IMR-90 (cell line): ENCODE results near the gene PDC. TPM values are rescaled to one million over a fixed set of nuclear protein-coding genes. Genes with fewer than 3 reads are reported as not detected.

ENCODE experiments used
- ATAC-seq: fragments of 200-7000 bp; cut with Tn5 transposase; 2 replicates; pipeline ENCODE4 v1.9.1; 2020; ENCODE audit warnings: low read depth, mild to moderate bottlenecking, moderate library complexity
- BruUV-seq: library from RNA; stranded (reverse); fragments of 400-500 nt; replicated peaks from 2 replicates; lab custom pipeline; 2021; lab: Mats Ljungman, UMichigan
- CTCF ChIA-PET: fragments of 300-600 bp; formaldehyde crosslinking; extraction: SDS; loops from one replicate; lab custom pipeline; 2021; ENCODE audit warnings: antibody characterized with exemption; lab: Yijun Ruan, JAX
- POLR2A ChIA-PET: fragments of 300-600 bp; sonication (Branson Sonifier 250); formaldehyde crosslinking; loops from one replicate; lab custom pipeline; 2022; ENCODE audit warnings: antibody characterized with exemption; ENCODE audit not compliant: unreplicated experiment; lab: Charles Lee
- DNase-seq: peaks from one replicate; pipeline ENCODE4 v3.0.0; 2013
- H2AFZ ChIP-seq: replicated peaks from 2 replicates; pipeline ENCODE3; 2013; ENCODE audit warnings: low read length, mild to moderate bottlenecking; ENCODE audit not compliant: poor library complexity
- H2AK5ac ChIP-seq: 2 replicates; pipeline ENCODE4 v1.6.1; 2013; ENCODE audit warnings: low read depth, low read length, inconsistent platforms
- H2AK9ac ChIP-seq: replicated peaks from 2 replicates; pipeline ENCODE3; 2013; ENCODE audit warnings: mild to moderate bottlenecking, low read depth, low read length, moderate library complexity; ENCODE audit not compliant: poor library complexity
- H2BK120ac ChIP-seq: 2 replicates; pipeline ENCODE4 v1.6.1; 2013; ENCODE audit warnings: low read depth, low read length, inconsistent platforms
- H2BK15ac ChIP-seq: 3 replicates; pipeline ENCODE4 v1.6.1; 2013; ENCODE audit warnings: low read depth, low read length, inconsistent platforms
- H2BK20ac ChIP-seq: 2 replicates; pipeline ENCODE4 v1.6.1; 2013; ENCODE audit warnings: low read depth, mild to moderate bottlenecking, inconsistent platforms, low read length, moderate library complexity
- H2BK5ac ChIP-seq: 2 replicates; pipeline ENCODE4 v1.6.1; 2013; ENCODE audit warnings: mild to moderate bottlenecking, low read depth, low read length, inconsistent platforms; ENCODE audit not compliant: poor library complexity, severe bottlenecking
- H3K14ac ChIP-seq: replicated peaks from 2 replicates; pipeline ENCODE4 v1.6.1; 2013; ENCODE audit warnings: low read depth, low read length, inconsistent platforms
- H3K18ac ChIP-seq: 2 replicates; pipeline ENCODE4 v1.6.1; 2013; ENCODE audit warnings: low read depth, low read length, control low read depth
- H3K23ac ChIP-seq: 2 replicates; pipeline ENCODE4 v1.6.1; 2013; ENCODE audit warnings: low read depth, low read length, inconsistent platforms
- H3K27ac ChIP-seq: 2 replicates; pipeline ENCODE4 v1.5.1; 2013; ENCODE audit warnings: mild to moderate bottlenecking, control low read depth, low read length; ENCODE audit not compliant: insufficient read depth
- H3K27me3 ChIP-seq: 2 replicates; pipeline ENCODE4 v1.6.1; 2013; ENCODE audit warnings: low read length; ENCODE audit not compliant: control insufficient read depth, insufficient read depth
- H3K36me3 ChIP-seq: 2 replicates; pipeline ENCODE4 v1.6.1; 2013; ENCODE audit warnings: low read length, mixed read lengths; ENCODE audit not compliant: control insufficient read depth, insufficient read depth
- H3K4ac ChIP-seq: 2 replicates; pipeline ENCODE4 v1.6.1; 2013; ENCODE audit warnings: low read depth, low read length, inconsistent platforms
- H3K4me1 ChIP-seq: 2 replicates; pipeline ENCODE4 v1.6.1; 2013; ENCODE audit warnings: low read length, mixed read lengths; ENCODE audit not compliant: control insufficient read depth, insufficient read depth
- H3K4me2 ChIP-seq: 2 replicates; pipeline ENCODE4 v1.6.1; 2013; ENCODE audit warnings: low read depth, mild to moderate bottlenecking, control low read depth, low read length, moderate library complexity
- H3K4me3 ChIP-seq: 2 replicates; pipeline ENCODE4 v1.5.1; 2013; ENCODE audit warnings: low read depth, mild to moderate bottlenecking, control low read depth, low read length, moderate library complexity; ENCODE audit not compliant: insufficient read depth
- H3K56ac ChIP-seq: 2 replicates; pipeline ENCODE4 v1.6.1; 2013; ENCODE audit warnings: low read length, inconsistent platforms; ENCODE audit not compliant: insufficient read depth; ENCODE audit errors: extremely low read depth
- H3K79me1 ChIP-seq, 2 experiments: 2 replicates each; pipeline ENCODE4 v1.6.1; 2013; ENCODE audit warnings: low read length in 2 of 2, inconsistent platforms in 1 of 2, low read depth in 1 of 2
- H3K9ac ChIP-seq: 2 replicates; pipeline ENCODE4 v1.6.1; 2013; ENCODE audit warnings: low read depth, low read length, control low read depth
- H3K9me1 ChIP-seq: 2 replicates; pipeline ENCODE4 v1.6.1; 2013; ENCODE audit warnings: low read length, inconsistent platforms; ENCODE audit not compliant: insufficient read depth
- H3K9me3 ChIP-seq: 2 replicates; pipeline ENCODE4 v1.6.1; 2013; ENCODE audit warnings: low read length; ENCODE audit not compliant: control insufficient read depth, insufficient read depth
- H4K20me1 ChIP-seq: 2 replicates; pipeline ENCODE4 v1.6.1; 2013; ENCODE audit warnings: low read length, inconsistent platforms; ENCODE audit not compliant: insufficient read depth
- H4K5ac ChIP-seq: 2 replicates; pipeline ENCODE4 v1.6.1; 2013; ENCODE audit warnings: mild to moderate bottlenecking, low read depth, low read length, control low read depth
- H4K8ac ChIP-seq, 2 experiments: 2 replicates each; pipeline ENCODE4 v1.6.1; 2013; ENCODE audit warnings: low read depth in 2 of 2, low read length in 2 of 2, control low read depth in 1 of 2, inconsistent platforms in 1 of 2
- H4K91ac ChIP-seq: 2 replicates; pipeline ENCODE4 v1.6.1; 2013; ENCODE audit warnings: low read depth, low read length, inconsistent platforms; ENCODE audit not compliant: insufficient read depth
- BHLHE40 ChIP-seq: fragments of 150-350 bp; IDR thresholded peaks from 2 replicates; pipeline ENCODE4 v1.6.1; 2016; ENCODE audit warnings: mild to moderate bottlenecking, low read depth, low read length
- CEBPB ChIP-seq: IDR thresholded peaks from 2 replicates; pipeline ENCODE4 v1.6.1; 2012; ENCODE audit warnings: low read depth, low read length, improper control_type of control experiment
- CHD1 ChIP-seq: IDR thresholded peaks from 2 replicates; pipeline ENCODE4 v1.6.1; 2012; ENCODE audit warnings: low read depth, low read length, improper control_type of control experiment
- FOS ChIP-seq: fragments of 150-350 bp; IDR thresholded peaks from 2 replicates; pipeline ENCODE4 v1.6.1; 2016; ENCODE audit warnings: low read depth, low read length
- MAFK ChIP-seq: IDR thresholded peaks from 2 replicates; pipeline ENCODE4 v1.6.1; 2012; ENCODE audit warnings: low read depth, low read length, improper control_type of control experiment
- MAZ ChIP-seq: IDR thresholded peaks from 2 replicates; pipeline ENCODE4 v1.6.1; 2012; ENCODE audit warnings: low read depth, mild to moderate bottlenecking, low read length, improper control_type of control experiment, moderate library complexity, borderline replicate concordance
- MXI1 ChIP-seq: IDR thresholded peaks from 2 replicates; pipeline ENCODE4 v1.6.1; 2012; ENCODE audit warnings: low read depth, mild to moderate bottlenecking, low read length, moderate library complexity, borderline replicate concordance
- NFE2L2 ChIP-seq: fragments of 150-350 bp; IDR thresholded peaks from 2 replicates; pipeline ENCODE4 v1.6.1; 2016; ENCODE audit warnings: low read depth, mild to moderate bottlenecking, low read length
- POLR2A ChIP-seq: IDR thresholded peaks from 2 replicates; pipeline ENCODE4 v1.6.1; 2012; ENCODE audit warnings: mild to moderate bottlenecking, low read depth, low read length
- RAD21 ChIP-seq: IDR thresholded peaks from 2 replicates; pipeline ENCODE4 v1.6.1; 2012; ENCODE audit warnings: low read length, improper control_type of control experiment
- RCOR1 ChIP-seq: IDR thresholded peaks from 2 replicates; pipeline ENCODE4 v1.6.1; 2012; ENCODE audit warnings: mild to moderate bottlenecking, low read length, improper control_type of control experiment; ENCODE audit not compliant: insufficient replicate concordance
- RFX5 ChIP-seq: IDR thresholded peaks from 2 replicates; pipeline ENCODE4 v1.8.0; 2012; ENCODE audit warnings: low read depth, mild to moderate bottlenecking, low read length, moderate library complexity
- SMC3 ChIP-seq: fragments of 150-350 bp; IDR thresholded peaks from 2 replicates; pipeline ENCODE4 v1.6.1; 2016; ENCODE audit warnings: low read depth, mild to moderate bottlenecking, antibody characterized with exemption, low read length, moderate library complexity
- WGBS, 2 experiments: methylation state at CpG; one replicate each; pipeline versions ENCODE4 v1.1.5 to v1.1.7; 2013; ENCODE audit warnings: missing lambda C conversion rate in 2 of 2; ENCODE audit not compliant: insufficient read length in 1 of 2; ENCODE audit errors: extremely low coverage in 2 of 2; 5-methylcytosine and 5-hydroxymethylcytosine counted together
- dilution Hi-C: fragments of 300-500 bp; cut with HindIII; formaldehyde crosslinking; loops from one replicate; pipeline ENCODE4 v1.14.3; 2018; ENCODE audit warnings: low sequenced_read_pairs; ENCODE audit not compliant: unreplicated experiment
- in situ Hi-C: fragments of 300-500 bp; cut with MboI; formaldehyde crosslinking; loops from 3 replicates; pipeline ENCODE4 v1.14.3; 2019; ENCODE audit warnings: low sequenced_read_pairs, inconsistent platforms, mixed read lengths
- intact Hi-C: fragments of 100-400 bp; cut with micrococcal nuclease; formaldehyde crosslinking; loops from 2 replicates; pipeline ENCODE4 v1.10.0; 2022
- polyA plus RNA-seq, 3 experiments: library from polyadenylated mRNA; depleted of rRNA; stranded (reverse); fragments of >200 nt; gene quantifications; 2 replicates each; pipeline ENCODE4 v1.2.3, GENCODE V29; 2012; ENCODE audit warnings: low replicate concordance in 1 of 3
- total RNA-seq: library from RNA; depleted of rRNA; stranded (reverse); fragments of >200 nt; gene quantifications from 2 replicates; pipeline ENCODE4 v1.2.3, GENCODE V29; 2012
- TF ChIP-seq, protein P1 (sequence below): fragments of 150-350 bp; IDR thresholded peaks from 2 replicates; pipeline ENCODE4 v1.6.1; 2016; ENCODE audit warnings: low read depth, mild to moderate bottlenecking, low read length, moderate library complexity, borderline replicate concordance
- TF ChIP-seq, protein P2 (sequence below): conservative IDR thresholded peaks from 2 replicates; pipeline ENCODE4 v1.5.1; 2012; ENCODE audit warnings: mild to moderate bottlenecking, low read depth, low read length, improper control_type of control experiment

Gene PDC
- total and polyA plus RNA-seq, 2 of the 4 experiments (the other 2 are of a cell fraction): not detected

DNA sequence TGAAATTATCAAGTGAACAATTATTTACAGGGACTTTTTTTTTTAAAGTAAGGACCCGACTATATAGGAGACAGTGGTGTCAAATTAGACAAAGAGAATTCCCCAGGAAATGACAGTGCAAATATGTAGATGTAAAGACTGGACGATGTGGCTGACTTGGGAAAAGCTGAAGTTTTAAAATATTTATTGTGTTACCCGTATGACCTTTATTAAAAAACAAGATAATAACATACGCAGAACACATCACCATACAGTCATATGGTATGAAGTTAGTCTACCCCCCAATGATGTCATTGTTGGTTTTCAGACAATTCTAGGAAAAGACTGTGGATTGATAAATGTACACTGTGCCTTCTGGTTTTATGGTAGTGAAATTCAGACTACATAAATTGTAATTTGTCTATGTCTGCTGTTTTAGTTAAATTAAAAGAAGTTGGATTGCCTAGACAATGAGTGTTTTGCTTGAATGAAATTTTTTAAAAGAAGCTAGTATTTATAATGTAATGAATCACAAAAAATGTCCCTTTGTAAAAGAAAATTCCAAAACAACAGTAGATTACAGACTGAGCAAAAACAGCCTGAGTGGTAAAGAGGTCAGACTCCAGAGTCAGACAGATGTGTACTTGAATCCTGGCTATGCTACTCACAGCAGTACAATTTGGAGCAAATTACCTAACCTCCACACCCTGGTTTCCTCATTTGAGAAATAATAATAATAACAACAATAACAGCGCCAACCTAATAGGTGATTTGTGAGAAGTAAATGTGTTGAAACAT, 15.5 kb upstream of the PDC start:
- Histone ChIP-seq H3K9me1 (peaks cover 4% of the 10 kb centered on the region; the same call in 1 of the 2 replicates), H3K9ac (no peak overlapping the region), H3K4me2 (peak overlapping the region; percentile 72; the same call in 1 of the 2 replicates), H4K91ac (no peak overlapping the region), H2BK120ac (peak overlapping the region; percentile 61; the same call in 1 of the 2 replicates), H4K20me1 (no peaks in the 10 kb centered on the region), H3K4me3 (no peak overlapping the region), H3K27ac (no peak overlapping the region), H4K8ac (peak overlapping the region in 1 of 2 experiments; percentile 17; a peak in 1 of 4 replicates), H3K4me1 (peaks cover 3% of the 10 kb centered on the region; the same call in 1 of the 2 replicates), H2BK20ac (0 out of 2 replicates have a peak overlapping the region, but pooled peaks have one; percentile 43), H2AK9ac (no peak overlapping the region), H2BK15ac (no peak overlapping the region), H3K18ac (peak overlapping the region; percentile 9; the same call in 1 of the 2 replicates), H3K79me1 (no peaks in the 10 kb centered on the region), H3K9me3 (no peaks in the 10 kb centered on the region), H3K36me3 (no peaks in the 10 kb centered on the region), H3K23ac (peak overlapping the region; percentile 71; the same call in 1 of the 2 replicates), H3K14ac (no peak overlapping the region), H3K27me3 (no peaks in the 10 kb centered on the region), H3K4ac (peak overlapping the region; percentile 25; the same call in 1 of the 2 replicates), H3K56ac (no peak overlapping the region), H2AFZ (no peak overlapping the region), H2AK5ac (no peak overlapping the region), H2BK5ac (peak overlapping the region; percentile 71), H4K5ac (no peak overlapping the region)
- POLR2A ChIA-PET: no interaction called here
- BruUV-seq: no TSS peak
- dilution Hi-C loops (no loop called here), intact Hi-C loops (loop anchor here (5.0 kb wide), 1 partner anchor 54 kb away; no protein-coding TSS in a partner anchor), in situ Hi-C loops (no loop called here)
- CTCF ChIA-PET: interaction anchor here (0.6 to 1.2 kb wide), 4 partner anchors 104 to 441 kb away, joined by 3 to 5 read pairs (median 4); no protein-coding TSS in a partner anchor
- WGBS, 2 experiments: no CpG with 5 or more reads among the region's 5 CpGs
- DNase-seq (peak; percentile 90), ATAC-seq (peak; percentile 81)
- TF ChIP-seq, protein P1, sequence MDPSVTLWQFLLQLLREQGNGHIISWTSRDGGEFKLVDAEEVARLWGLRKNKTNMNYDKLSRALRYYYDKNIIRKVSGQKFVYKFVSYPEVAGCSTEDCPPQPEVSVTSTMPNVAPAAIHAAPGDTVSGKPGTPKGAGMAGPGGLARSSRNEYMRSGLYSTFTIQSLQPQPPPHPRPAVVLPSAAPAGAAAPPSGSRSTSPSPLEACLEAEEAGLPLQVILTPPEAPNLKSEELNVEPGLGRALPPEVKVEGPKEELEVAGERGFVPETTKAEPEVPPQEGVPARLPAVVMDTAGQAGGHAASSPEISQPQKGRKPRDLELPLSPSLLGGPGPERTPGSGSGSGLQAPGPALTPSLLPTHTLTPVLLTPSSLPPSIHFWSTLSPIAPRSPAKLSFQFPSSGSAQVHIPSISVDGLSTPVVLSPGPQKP: no peak
- peak; percentile 50; the same call in 1 of the 2 replicates for TF ChIP-seq FOS
- TF ChIP-seq MAZ: no peak
- no peak for TF ChIP-seq RCOR1
- no peak for TF ChIP-seq RFX5
- no peak for TF ChIP-seq CHD1
- TF ChIP-seq, protein P2, sequence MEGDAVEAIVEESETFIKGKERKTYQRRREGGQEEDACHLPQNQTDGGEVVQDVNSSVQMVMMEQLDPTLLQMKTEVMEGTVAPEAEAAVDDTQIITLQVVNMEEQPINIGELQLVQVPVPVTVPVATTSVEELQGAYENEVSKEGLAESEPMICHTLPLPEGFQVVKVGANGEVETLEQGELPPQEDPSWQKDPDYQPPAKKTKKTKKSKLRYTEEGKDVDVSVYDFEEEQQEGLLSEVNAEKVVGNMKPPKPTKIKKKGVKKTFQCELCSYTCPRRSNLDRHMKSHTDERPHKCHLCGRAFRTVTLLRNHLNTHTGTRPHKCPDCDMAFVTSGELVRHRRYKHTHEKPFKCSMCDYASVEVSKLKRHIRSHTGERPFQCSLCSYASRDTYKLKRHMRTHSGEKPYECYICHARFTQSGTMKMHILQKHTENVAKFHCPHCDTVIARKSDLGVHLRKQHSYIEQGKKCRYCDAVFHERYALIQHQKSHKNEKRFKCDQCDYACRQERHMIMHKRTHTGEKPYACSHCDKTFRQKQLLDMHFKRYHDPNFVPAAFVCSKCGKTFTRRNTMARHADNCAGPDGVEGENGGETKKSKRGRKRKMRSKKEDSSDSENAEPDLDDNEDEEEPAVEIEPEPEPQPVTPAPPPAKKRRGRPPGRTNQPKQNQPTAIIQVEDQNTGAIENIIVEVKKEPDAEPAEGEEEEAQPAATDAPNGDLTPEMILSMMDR: no peak
- no peak for TF ChIP-seq SMC3
- peak; percentile 3; the same call in 1 of the 2 replicates for TF ChIP-seq MAFK
- no peak for TF ChIP-seq CEBPB
- no peak for TF ChIP-seq MXI1
- peak; percentile 61 for TF ChIP-seq NFE2L2
- no peak for TF ChIP-seq POLR2A
- TF ChIP-seq RAD21: no peak
- TF ChIP-seq BHLHE40: no peak
